Stomach smooth muscle (tissue), 2 donors: ENCODE measurements around the gene RAB11B.
"Not testable (repeated sequence)": the region's sequence is repeated elsewhere in the genome, so short reads cannot be mapped to it uniquely, and the experiment has no call there.

Experiments used
- H3K27ac ChIP-seq: one replicate; pipeline ENCODE4 v1.7.0; 2013; ENCODE audit warnings: mild to moderate bottlenecking, low read length, inconsistent platforms
- H3K27me3 ChIP-seq, 2 donors: one replicate each; pipeline ENCODE4 v1.7.0; 2013; ENCODE audit warnings: low read length in 2 of 2; ENCODE audit not compliant: insufficient read depth in 2 of 2, control insufficient read depth in 1 of 2
- H3K36me3 ChIP-seq, 2 donors: one replicate each; pipeline ENCODE4 v1.7.0; 2013; ENCODE audit warnings: low read length in 2 of 2; ENCODE audit not compliant: control insufficient read depth in 2 of 2, insufficient read depth in 2 of 2
- H3K4me1 ChIP-seq: one replicate; pipeline ENCODE4 v1.7.0; 2013; ENCODE audit warnings: low read length; ENCODE audit not compliant: control insufficient read depth, insufficient read depth
- H3K4me3 ChIP-seq, 2 donors: one replicate each; pipeline ENCODE4 v1.7.0; 2013; ENCODE audit warnings: low read length in 2 of 2
- H3K9ac ChIP-seq, 2 donors: one replicate each; pipeline ENCODE4 v1.7.0; 2013; ENCODE audit warnings: low read length in 2 of 2, mild to moderate bottlenecking in 1 of 2
- H3K9me3 ChIP-seq, 2 donors: one replicate each; pipeline ENCODE4 v1.7.0; 2013; ENCODE audit warnings: low read length in 2 of 2; ENCODE audit not compliant: control insufficient read depth in 2 of 2
- donor health status: healthy.
- donor health status: Pancreatic carcinoma.

Gene RAB11B

DNA sequence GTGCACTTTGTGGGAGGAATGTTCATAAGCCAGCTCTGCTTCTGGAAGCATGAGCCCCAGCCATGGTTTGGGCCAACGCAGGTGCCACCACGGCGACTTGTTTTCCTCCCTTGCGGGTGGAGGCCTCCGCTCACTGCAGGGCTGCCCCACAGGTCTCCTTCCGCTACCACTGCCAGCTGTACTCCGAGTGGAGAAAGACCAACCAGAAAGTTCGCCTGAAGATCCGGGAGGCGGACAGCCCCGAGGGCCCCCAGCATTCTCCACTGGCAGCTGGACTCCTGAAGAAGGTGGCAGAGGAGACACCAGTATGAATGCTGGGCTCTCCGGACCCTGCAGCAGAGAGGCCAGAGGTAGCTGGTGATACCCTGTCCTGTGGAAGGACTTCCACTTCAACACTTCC, 48.1 kb downstream of the RAB11B start:
- Histone ChIP-seq H3K9ac (no peak overlapping the region), H3K36me3 (peaks cover 5 to 9% of the 10 kb centered on the region in 2 donors), H3K27me3 (no peaks in the 10 kb centered on the region), H3K4me3 (no peak overlapping the region), H3K27ac (no peak overlapping the region), H3K9me3 (no peaks in the 10 kb centered on the region), H3K4me1 (no peaks in the 10 kb centered on the region)

DNA sequence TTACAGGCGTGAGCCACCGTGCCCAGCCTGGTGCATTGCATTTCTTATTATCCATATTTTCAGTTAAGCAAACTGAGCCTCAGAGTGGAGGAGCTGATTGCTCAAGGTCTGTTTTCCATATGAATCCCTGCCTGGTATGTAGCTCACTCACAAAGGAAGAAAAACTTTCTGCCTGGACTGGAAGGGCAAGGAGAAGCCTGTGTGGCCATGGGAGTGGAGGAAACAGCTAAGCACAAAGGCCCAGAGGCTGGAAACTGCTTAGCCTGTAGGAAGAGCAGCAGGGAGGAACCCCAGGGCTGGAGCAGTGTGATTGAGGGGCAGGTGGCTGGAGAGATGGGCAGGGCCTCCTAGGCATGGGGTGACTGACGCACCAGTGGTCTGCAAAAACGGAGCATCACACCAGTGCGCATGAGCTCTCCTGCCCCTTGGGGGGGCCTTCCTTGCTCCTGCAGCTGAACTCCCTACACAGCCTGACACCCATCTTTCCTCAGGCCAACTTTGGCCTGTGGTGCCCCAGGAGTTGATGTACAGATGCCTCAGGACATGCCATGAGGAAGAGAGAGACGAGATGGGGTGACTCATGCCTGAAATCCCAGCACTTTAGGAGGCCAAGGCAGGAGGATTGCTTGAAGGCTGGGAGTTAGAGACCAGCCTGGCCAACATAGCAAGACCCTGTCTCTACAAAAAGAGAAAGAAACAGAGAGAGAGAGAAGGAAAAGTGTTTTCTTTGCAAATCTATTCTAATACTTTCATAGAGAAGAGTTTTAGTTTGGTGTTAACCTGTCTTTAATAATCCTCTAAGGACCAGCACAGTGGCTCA, 51.8 kb downstream of the RAB11B start:
- no peaks in the 10 kb centered on the region for H3K9me3 ChIP-seq
- no peak overlapping the region for H3K9ac ChIP-seq
- H3K4me3 ChIP-seq = no peak overlapping the region
- peaks cover 2 to 9% of the 10 kb centered on the region in 2 donors for H3K36me3 ChIP-seq
- peaks cover 16% of the 10 kb centered on the region for H3K4me1 ChIP-seq
- H3K27ac ChIP-seq = no peak overlapping the region
- no peaks in the 10 kb centered on the region for H3K27me3 ChIP-seq

DNA sequence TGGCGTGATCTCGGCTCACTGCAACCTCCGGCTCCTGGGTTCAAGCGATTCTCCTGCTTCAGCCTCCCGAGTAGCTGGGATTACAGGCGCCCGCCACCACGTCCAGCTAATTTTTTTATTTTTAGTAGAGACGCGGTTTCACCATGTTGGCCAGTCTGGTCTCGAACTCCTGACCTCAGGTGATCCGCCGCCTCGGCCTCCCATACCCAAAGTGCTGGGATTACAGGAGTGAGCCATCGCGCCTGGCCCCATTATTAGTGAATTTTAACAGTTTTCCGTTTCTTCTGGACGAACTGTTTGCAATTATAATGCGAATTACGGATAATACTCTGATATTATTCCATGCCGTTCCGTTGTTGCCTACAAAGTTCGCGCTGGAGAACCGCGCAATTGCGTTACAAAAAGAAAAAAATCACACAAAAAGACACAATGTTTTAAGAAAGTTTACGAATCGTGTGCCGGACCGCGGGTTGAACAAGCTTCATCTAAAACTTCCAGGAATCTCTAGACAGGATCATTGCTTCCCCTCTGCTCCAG, 54.0 kb downstream of the RAB11B start:
- H3K27ac ChIP-seq = peak overlapping the region; percentile 93
- peaks cover 23% of the 10 kb centered on the region for H3K4me1 ChIP-seq
- peak overlapping the region; percentile 92 to 98 for H3K9ac ChIP-seq
- H3K9me3 ChIP-seq, H3K27me3 ChIP-seq, H3K36me3 ChIP-seq: not testable (repeated sequence)
- peak overlapping the region; percentile 50 to 92 for H3K4me3 ChIP-seq

DNA sequence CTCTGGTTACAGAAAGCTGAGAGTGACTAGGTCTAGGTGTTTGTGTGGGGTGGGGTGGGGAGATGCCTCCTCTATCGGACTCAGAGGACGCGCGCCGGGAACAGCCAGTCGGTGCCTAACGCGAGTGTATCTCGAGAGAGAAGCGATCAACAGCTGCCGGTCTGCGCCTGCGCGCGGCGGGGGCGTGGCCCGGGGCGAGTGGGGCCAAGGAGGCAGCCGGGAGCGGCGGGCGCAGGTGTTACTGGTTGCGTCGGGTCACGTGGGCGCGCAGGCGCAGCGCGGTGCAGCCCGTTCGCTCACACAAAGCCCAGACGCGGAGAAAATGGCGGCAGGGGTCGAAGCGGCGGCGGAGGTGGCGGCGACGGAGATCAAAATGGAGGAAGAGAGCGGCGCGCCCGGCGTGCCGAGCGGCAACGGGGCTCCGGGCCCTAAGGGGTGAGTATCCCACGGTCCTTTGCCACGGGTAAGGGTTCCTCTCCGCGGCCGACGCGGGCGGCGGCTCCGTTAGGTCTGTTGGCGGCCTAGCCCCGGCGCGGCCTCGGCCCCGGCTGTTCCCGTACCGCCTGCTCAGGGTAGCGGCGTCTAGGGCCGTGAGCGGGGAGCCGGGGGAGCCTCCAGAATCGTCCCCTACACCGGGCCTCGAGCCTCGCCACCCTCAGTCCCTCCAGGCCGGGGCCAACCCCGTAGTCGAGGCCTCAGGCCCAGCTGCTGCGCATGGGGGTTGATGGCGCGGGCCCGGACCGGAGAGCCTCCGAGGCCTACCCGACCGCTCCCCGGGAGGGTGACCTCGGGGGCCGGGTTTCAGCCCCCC, 54.7 kb downstream of the RAB11B start, which contains the start of gene HNRNPM:
Gene HNRNPM, plus strand, starts transcription at position 299 of the 811 bp plus-strand sequence. Its CDS starts 24 bp downstream, at position 323.
- peaks cover 26% of the 10 kb centered on the region for H3K4me1 ChIP-seq
- peak within 1 kb of the TSS; percentile 92 to 93 for H3K4me3 ChIP-seq
- H3K9me3 ChIP-seq = no peaks in the 10 kb centered on the region
- H3K9ac ChIP-seq = peak within 1 kb of the TSS; percentile 96 to 98
- H3K27ac ChIP-seq = peak within 1 kb of the TSS; percentile 93
- no peaks in the 10 kb centered on the region for H3K27me3 ChIP-seq
- H3K36me3 ChIP-seq = peaks cover 0 to 3% of the 10 kb centered on the region in 2 donors

DNA sequence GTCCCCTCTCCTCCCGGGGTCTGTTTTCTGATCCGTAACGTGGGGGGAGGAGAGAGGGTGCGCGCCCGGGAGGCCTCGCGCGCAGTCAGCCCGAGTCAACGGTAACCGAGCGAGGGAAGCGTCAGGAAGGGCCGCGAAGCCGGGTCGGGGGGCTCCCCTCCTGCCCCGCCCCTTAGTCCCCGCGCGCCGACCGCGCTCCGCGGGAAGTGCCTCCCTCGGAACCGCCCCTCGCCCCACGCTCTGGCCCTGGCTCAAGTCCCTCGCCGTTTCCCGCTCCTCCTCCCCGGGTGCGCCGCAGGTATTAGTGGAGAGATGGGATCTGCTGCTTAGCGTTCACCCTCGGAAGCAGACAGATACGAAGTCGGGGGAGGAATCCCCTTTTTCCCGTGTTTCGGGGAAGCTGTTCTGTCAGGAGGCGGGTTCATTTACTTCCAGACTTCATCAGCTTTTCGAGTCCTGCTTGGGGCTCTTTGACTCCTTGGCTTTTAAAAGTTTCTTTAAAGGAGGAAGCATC, 55.4 kb downstream of the RAB11B start:
- Histone ChIP-seq H3K36me3 (peaks cover 0 to 3% of the 10 kb centered on the region in 2 donors), H3K9ac (peak overlapping the region; percentile 96 to 98), H3K9me3 (no peaks in the 10 kb centered on the region), H3K27ac (peak overlapping the region; percentile 93), H3K27me3 (no peaks in the 10 kb centered on the region), H3K4me3 (peak overlapping the region; percentile 92 to 93), H3K4me1 (peaks cover 31% of the 10 kb centered on the region)

DNA sequence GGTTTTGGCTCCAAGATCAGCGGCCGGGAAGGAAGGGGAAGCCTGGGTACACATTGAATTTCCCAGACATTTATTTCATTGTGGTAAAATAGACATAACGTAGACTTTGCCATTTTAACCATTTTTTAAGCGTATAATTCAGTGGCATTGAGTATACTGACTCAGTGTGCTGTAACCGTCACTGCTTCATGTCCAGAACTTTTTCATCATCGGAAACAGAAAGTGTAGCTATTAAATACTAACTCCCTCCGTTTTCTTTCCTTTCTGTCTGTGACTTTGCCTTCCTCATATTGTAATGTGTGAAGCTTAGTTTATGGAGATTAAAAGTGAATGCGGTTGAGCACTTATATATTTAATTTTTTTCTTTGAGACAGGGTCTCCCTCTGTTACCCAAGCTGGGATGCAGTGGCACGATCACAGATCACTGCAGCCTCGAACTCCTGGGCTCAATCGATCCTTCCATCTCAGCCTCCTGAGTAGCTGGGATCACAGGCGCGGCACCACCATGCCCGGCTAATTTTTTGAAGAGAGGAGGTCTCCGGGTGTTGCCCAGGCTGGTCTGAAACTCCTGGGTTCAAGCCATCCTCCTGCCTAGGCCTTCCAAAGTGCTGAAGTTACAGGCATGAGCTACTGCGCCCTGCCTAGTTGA, 56.0 kb downstream of the RAB11B start:
- no peaks in the 10 kb centered on the region for H3K9me3 ChIP-seq
- H3K9ac ChIP-seq = peak overlapping the region; percentile 96 to 98
- no peaks in the 10 kb centered on the region for H3K27me3 ChIP-seq
- H3K27ac ChIP-seq = peak overlapping the region; percentile 93
- peak overlapping the region; percentile 92 to 93 for H3K4me3 ChIP-seq
- H3K36me3 ChIP-seq = peaks cover 0 to 3% of the 10 kb centered on the region in 2 donors
- H3K4me1 ChIP-seq = peaks cover 31% of the 10 kb centered on the region

DNA sequence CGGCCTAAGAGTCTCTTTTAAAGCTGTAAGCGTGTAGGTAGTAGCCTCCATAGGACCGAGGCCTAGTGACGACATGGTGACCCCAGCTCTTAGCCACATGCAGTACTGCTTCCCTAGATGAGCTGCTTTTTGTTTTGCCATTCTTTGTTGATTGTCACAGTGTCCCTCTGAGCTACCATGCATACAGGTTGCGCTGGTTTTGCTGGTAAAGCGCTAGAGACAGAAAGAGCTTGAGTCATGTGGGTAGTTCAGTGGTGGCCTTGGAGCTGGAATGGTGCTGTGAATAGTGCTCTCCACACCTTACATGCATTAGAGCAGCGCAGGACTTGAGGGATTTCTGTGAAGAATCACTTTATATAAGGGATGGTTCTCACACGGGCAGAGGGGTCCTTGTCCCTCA, 59.7 kb downstream of the RAB11B start:
- no peaks in the 10 kb centered on the region for H3K9me3 ChIP-seq
- peak overlapping the region in 1 of 2 donors; percentile 15 for H3K4me3 ChIP-seq
- peaks cover 48% of the 10 kb centered on the region for H3K4me1 ChIP-seq
- H3K9ac ChIP-seq = no peak overlapping the region
- H3K27me3 ChIP-seq = no peaks in the 10 kb centered on the region
- H3K36me3 ChIP-seq = peaks cover 5% of the 10 kb centered on the region in 2 donors
- H3K27ac ChIP-seq = no peak overlapping the region

DNA sequence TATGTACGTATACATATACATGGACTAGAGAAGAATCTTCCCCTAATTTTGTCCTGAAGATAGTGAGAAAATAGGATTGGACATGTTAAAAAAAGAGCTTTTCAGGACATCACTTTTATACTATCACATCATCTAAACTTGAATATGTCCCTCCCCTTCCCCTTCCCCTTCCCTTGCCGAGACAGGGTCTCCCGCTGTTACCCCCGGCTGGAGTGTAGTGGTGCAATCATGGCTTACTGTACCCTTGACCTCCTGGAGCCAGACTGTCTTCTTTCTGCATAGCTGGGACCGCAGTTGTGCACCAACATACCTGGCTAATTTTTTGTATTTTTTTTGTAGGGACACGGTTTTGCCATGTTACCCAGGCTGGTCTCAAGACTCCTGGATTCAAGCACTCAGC, 61.2 kb downstream of the RAB11B start:
- Histone ChIP-seq H3K27me3 (no peaks in the 10 kb centered on the region), H3K9ac (no peak overlapping the region), H3K36me3 (peaks cover 10 to 11% of the 10 kb centered on the region in 2 donors), H3K4me1 (peaks cover 41% of the 10 kb centered on the region), H3K9me3 (no peaks in the 10 kb centered on the region), H3K27ac (no peak overlapping the region), H3K4me3 (no peak overlapping the region)

DNA sequence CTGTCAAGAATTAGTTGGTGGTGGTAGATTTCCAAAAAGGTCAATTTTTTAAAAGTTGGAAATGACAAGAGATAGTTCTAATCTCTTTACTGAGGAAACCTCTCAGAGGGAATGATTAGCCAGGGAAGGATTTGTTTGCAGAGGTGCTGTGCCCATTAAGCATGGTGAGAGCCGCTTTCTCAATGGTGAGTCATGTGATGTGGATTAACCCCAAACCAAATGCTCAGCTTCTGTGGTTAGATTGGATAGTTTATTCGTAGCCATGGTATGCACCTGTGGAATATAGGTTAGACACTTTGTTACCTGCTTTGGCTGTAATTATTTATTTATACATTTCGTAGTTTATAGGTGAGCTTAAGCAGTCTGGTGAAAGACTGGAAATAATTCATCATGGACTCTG, 61.7 kb downstream of the RAB11B start:
- Histone ChIP-seq H3K27ac (no peak overlapping the region), H3K4me3 (no peak overlapping the region)

More for the DNA sequence above, 61.7 kb downstream of the RAB11B start:
- Histone ChIP-seq H3K27me3 (no peaks in the 10 kb centered on the region), H3K4me1 (peaks cover 39% of the 10 kb centered on the region), H3K9ac (no peak overlapping the region), H3K36me3 (peaks cover 15 to 16% of the 10 kb centered on the region in 2 donors), H3K9me3 (no peaks in the 10 kb centered on the region)
